ENCODE results near the gene MX2.
"Not testable (repeated sequence)": the region's sequence is repeated elsewhere in the genome, so short reads cannot be mapped to it uniquely, and the experiment has no call there.

The MX2 gene, protein sequence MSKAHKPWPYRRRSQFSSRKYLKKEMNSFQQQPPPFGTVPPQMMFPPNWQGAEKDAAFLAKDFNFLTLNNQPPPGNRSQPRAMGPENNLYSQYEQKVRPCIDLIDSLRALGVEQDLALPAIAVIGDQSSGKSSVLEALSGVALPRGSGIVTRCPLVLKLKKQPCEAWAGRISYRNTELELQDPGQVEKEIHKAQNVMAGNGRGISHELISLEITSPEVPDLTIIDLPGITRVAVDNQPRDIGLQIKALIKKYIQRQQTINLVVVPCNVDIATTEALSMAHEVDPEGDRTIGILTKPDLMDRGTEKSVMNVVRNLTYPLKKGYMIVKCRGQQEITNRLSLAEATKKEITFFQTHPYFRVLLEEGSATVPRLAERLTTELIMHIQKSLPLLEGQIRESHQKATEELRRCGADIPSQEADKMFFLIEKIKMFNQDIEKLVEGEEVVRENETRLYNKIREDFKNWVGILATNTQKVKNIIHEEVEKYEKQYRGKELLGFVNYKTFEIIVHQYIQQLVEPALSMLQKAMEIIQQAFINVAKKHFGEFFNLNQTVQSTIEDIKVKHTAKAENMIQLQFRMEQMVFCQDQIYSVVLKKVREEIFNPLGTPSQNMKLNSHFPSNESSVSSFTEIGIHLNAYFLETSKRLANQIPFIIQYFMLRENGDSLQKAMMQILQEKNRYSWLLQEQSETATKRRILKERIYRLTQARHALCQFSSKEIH

DNA sequence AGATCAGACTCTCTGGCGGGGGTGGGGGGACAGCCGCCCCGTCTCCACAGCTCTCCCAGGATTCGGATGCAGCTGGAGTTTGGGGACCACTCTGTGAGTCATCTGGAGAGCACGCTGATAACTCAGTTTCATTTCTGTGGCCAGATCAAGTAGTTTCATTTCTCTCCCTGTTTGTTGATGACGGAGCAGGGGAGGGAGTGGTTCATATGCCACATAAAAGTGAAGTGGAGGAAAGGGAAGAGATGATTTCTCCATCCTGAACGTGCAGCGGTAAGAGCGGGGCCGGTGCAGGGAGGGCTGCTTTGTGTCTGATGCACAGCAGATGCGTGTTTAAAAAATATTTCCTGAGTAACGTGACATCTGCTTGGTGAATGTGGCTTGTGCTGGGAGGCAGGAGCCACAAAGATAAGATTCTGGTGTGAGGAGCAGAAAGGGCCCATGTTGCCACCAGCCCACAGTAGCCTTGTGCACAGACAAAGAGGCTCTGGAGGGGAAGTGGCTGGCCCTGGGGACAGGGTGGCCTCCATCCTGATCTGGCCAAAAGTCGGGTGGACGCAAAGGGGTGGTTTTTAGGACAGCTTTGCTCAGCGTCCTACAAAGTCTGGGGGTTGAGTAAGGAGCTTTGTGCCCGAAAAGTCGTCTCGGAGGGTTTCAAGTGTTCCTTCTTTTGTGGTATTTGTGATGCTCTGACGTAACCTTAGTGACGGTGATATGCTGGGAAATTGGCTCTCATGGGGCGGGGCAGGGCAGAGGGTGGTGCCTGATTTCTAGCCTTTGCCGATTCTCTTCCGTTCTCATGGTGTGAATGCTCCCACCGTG, at the start of gene MX2:
Gene MX2, plus strand, starts transcription at position 242 of the 819 bp plus-strand sequence. CDS start 14,880 bp downstream, outside the sequence.
- Histone ChIP-seq H3K36me3 (ENCODE audit: control insufficient read depth in 2 of 2, insufficient read depth in 1 of 2, low read length in 2 of 2) (no peaks in the 10 kb centered on the region), H3K27ac (ENCODE audit: extremely low read depth, low read depth, low read length) (no peak within 1 kb of the TSS), H3K4me3 (ENCODE audit: low read depth, low read length) (no peak within 1 kb of the TSS), H3K4me1 (ENCODE audit: control insufficient read depth, insufficient read depth, low read length) (no peaks in the 10 kb centered on the region), H3K9me3 (ENCODE audit: control insufficient read depth, insufficient read depth, low read depth, low read length) (no peaks in the 10 kb centered on the region)
- CTCF ChIA-PET, result interaction anchor here (0.5 kb wide), 1 partner anchor 16 kb away, joined by 3 read pairs; no protein-coding TSS in a partner anchor
- TF ChIP-seq SETDB1 (IDR thresholded peaks at IDR 0.05; ENCODE audit: insufficient read length, low read length) (no peak), ZNF621 (tag by site-specific recombination; IDR thresholded peaks at IDR 0.05) (no peak), ZNF548 (tag by site-specific recombination; IDR thresholded peaks at IDR 0.05) (no peak)
- TF ChIP-seq, protein P1, sequence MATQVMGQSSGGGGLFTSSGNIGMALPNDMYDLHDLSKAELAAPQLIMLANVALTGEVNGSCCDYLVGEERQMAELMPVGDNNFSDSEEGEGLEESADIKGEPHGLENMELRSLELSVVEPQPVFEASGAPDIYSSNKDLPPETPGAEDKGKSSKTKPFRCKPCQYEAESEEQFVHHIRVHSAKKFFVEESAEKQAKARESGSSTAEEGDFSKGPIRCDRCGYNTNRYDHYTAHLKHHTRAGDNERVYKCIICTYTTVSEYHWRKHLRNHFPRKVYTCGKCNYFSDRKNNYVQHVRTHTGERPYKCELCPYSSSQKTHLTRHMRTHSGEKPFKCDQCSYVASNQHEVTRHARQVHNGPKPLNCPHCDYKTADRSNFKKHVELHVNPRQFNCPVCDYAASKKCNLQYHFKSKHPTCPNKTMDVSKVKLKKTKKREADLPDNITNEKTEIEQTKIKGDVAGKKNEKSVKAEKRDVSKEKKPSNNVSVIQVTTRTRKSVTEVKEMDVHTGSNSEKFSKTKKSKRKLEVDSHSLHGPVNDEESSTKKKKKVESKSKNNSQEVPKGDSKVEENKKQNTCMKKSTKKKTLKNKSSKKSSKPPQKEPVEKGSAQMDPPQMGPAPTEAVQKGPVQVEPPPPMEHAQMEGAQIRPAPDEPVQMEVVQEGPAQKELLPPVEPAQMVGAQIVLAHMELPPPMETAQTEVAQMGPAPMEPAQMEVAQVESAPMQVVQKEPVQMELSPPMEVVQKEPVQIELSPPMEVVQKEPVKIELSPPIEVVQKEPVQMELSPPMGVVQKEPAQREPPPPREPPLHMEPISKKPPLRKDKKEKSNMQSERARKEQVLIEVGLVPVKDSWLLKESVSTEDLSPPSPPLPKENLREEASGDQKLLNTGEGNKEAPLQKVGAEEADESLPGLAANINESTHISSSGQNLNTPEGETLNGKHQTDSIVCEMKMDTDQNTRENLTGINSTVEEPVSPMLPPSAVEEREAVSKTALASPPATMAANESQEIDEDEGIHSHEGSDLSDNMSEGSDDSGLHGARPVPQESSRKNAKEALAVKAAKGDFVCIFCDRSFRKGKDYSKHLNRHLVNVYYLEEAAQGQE (tag by site-specific recombination; IDR thresholded peaks at IDR 0.05), result no peak
- POLR2A ChIA-PET, result no interaction called here

GRCh38 chr21:41313285-41314164, 48.3 kb upstream of the MX2 start:
- CTCF ChIA-PET; H3K9me3 ChIP-seq (ENCODE audit: control insufficient read depth, insufficient read depth, low read depth, low read length); POLR2A ChIA-PET; H3K36me3 ChIP-seq (ENCODE audit: control insufficient read depth in 2 of 2, insufficient read depth in 1 of 2, low read length in 2 of 2); H3K4me3 ChIP-seq (ENCODE audit: low read depth, low read length); H3K4me1 ChIP-seq (ENCODE audit: control insufficient read depth, insufficient read depth, low read length); H3K27ac ChIP-seq (ENCODE audit: extremely low read depth, low read depth, low read length): not testable (repeated sequence)

DNA sequence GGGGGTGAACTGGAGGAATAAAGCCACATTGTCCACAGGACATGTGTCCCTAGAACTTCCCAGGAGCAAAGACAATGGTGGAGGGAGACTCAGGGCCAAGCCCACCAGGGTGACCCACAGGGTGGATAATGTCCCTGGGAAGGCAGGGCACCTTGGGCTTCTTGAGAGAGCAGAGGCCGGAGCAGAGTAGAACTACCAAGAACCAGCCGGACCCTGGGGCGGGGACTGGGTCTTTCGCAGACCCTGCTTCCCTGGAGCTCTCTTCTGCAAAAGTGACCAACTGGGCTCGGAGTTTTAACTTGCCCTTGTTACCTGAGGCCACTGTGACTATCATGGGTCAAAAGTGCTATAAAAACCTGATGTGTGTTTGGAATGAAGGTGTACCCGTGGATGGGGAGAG, 46.1 kb upstream of the MX2 start:
- TF ChIP-seq, protein P1 (tag by site-specific recombination; IDR thresholded peaks at IDR 0.05), result no peak
- TF ChIP-seq ZNF76 (tag by site-specific recombination; IDR thresholded peaks at IDR 0.05; ENCODE audit: borderline replicate concordance, low read depth) (no peak), SCRT2 (tag by site-specific recombination; IDR thresholded peaks at IDR 0.05) (no peak), KLF7 (tag by site-specific recombination; IDR thresholded peaks at IDR 0.05; ENCODE audit: borderline replicate concordance) (no peak), ZBTB20 (tag by site-specific recombination; IDR thresholded peaks at IDR 0.05) (no peak), PRDM10 (tag by site-specific recombination; IDR thresholded peaks at IDR 0.05) (no peak), ZNF610 (tag by site-specific recombination; IDR thresholded peaks at IDR 0.05; ENCODE audit: borderline replicate concordance) (no peak)
- ChIA-PET CTCF (no interaction called here), POLR2A (no interaction called here)
- Histone ChIP-seq H3K4me1 (ENCODE audit: control insufficient read depth, insufficient read depth, low read length) (no peaks in the 10 kb centered on the region), H3K9me3 (ENCODE audit: control insufficient read depth, insufficient read depth, low read depth, low read length) (no peaks in the 10 kb centered on the region), H3K27ac (ENCODE audit: extremely low read depth, low read depth, low read length) (no peak overlapping the region), H3K4me3 (ENCODE audit: low read depth, low read length) (no peak overlapping the region), H3K36me3 (ENCODE audit: control insufficient read depth in 2 of 2, insufficient read depth in 1 of 2, low read length in 2 of 2) (no peaks in the 10 kb centered on the region)
